HUES6 (cell line): ENCODE data around the gene MTCL1.

Experiments
- H3K27ac ChIP-seq: 2 replicates; pipeline ENCODE4 v1.7.0; 2013; ENCODE audit warnings: low read depth, mild to moderate bottlenecking, low read length, inconsistent platforms
- H3K27me3 ChIP-seq: 2 replicates; pipeline ENCODE4 v1.6.1; 2013; ENCODE audit warnings: low read length; ENCODE audit not compliant: control insufficient read depth, insufficient read depth
- H3K36me3 ChIP-seq: 2 replicates; pipeline ENCODE4 v1.6.1; 2013; ENCODE audit warnings: low read length; ENCODE audit not compliant: control insufficient read depth, insufficient read depth
- H3K4me1 ChIP-seq: 2 replicates; pipeline ENCODE4 v1.6.1; 2013; ENCODE audit warnings: low read length; ENCODE audit not compliant: control insufficient read depth, insufficient read depth
- H3K4me3 ChIP-seq: 2 replicates; pipeline ENCODE4 v1.5.1; 2013; ENCODE audit warnings: low read depth, low read length
- H3K9ac ChIP-seq: one replicate; pipeline ENCODE4 v1.6.1; 2013; ENCODE audit warnings: mild to moderate bottlenecking, low read length
- H3K9me3 ChIP-seq: 2 replicates; pipeline ENCODE4 v1.6.1; 2013; ENCODE audit warnings: low read depth, low read length; ENCODE audit not compliant: control insufficient read depth, insufficient read depth

Gene MTCL1

DNA sequence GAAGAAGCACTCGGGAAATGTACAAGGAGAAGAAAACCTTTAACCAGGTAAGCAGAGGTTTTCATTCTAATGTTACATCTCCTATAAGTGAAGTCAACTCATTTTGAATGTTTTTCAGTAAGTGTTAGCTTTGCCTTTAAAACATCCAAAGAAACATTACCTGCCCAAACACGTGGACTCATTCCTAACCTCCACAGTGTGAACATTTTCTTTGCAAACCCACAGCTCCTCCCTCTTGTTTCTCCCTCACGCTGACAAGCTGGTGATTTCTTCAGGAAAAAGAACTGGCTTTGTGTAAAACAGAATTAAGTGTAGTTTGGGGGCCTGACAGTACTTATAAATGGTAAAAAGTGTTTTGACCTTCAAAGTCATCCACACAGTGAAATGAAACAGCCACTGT lies 72.5 kb downstream of the MTCL1 start:
- peaks cover 34% of the 10 kb centered on the region for H3K4me1 ChIP-seq
- peak overlapping the region; percentile 9 for H3K9ac ChIP-seq

DNA sequence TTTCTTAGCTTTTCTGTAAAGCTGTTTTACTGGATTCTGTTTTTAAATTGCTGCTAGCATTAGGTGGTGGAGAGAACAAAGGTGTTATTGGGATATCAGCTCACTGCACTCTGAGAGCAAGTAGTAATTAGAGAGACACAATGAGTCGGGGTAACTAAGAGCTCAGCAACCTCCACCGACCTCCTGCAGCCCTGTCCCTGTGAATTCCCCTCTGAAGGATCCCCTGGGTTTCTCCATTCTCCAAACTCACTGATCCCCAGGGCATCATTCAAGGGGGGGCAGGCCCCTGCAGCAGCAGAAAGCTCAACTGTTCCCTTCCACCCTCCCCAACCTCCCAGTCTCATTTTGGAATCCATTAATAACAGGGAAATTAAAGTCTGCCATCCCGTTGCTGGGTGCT lies 73.0 kb downstream of the MTCL1 start:
- Histone ChIP-seq H3K4me3 (no peak overlapping the region), H3K36me3 (peaks cover 26% of the 10 kb centered on the region), H3K9ac (peak overlapping the region; percentile 9), H3K27me3 (no peaks in the 10 kb centered on the region), H3K9me3 (no peaks in the 10 kb centered on the region), H3K27ac (peak overlapping the region; percentile 31; the same call in 1 of the 2 replicates), H3K4me1 (peaks cover 34% of the 10 kb centered on the region)

More for the DNA sequence above, 72.5 kb downstream of the MTCL1 start:
- Histone ChIP-seq H3K27me3 (no peaks in the 10 kb centered on the region), H3K4me3 (no peak overlapping the region), H3K36me3 (peaks cover 22% of the 10 kb centered on the region), H3K27ac (peak overlapping the region; percentile 31; the same call in 1 of the 2 replicates), H3K9me3 (no peaks in the 10 kb centered on the region)

DNA sequence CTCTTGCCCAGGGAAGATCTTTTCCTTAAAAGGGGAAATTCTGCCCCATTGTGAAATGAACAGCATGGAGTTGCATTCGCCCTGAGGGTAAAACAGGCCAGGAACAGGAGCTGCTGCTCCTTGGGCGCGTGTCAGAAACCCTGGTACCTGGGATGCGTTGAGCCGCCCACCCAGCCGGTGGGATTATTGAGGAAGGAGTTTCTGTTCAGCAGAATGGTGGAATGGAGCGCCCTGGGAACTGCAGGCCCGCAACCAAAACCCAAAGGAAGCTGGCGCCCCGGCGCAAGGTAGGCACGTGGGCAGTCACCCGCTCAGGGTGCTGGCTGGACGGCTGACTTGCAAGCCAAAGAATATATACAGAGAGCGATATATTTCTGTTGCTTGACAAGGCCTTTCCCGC lies 73.5 kb downstream of the MTCL1 start:
- H3K27ac ChIP-seq: peak overlapping the region; percentile 31; the same call in 1 of the 2 replicates
- H3K4me3 ChIP-seq: no peak overlapping the region
- no peaks in the 10 kb centered on the region for H3K9me3 ChIP-seq
- no peak overlapping the region for H3K9ac ChIP-seq
- H3K4me1 ChIP-seq: peaks cover 33% of the 10 kb centered on the region
- peaks cover 31% of the 10 kb centered on the region for H3K36me3 ChIP-seq
- H3K27me3 ChIP-seq: no peaks in the 10 kb centered on the region

DNA sequence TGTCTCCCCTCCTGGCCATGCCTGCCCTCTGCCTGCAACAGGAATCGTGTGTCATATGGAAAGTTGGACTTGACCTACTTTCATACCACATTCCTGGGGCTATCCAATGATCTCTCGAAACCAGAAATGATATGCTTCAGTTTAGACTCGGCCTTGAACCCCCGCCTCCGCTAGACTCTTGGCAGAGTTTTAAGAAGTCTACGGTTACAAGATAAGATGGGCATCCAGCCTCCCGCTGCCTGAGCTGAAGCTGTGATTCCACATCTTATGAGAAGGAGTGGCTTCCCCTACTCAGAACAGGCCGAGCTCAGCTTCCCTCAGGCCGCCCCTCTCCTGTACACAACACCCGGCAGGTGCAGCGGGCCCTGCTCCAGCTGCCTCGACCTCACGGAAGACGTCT lies 73.9 kb downstream of the MTCL1 start:
- peaks cover 35% of the 10 kb centered on the region for H3K36me3 ChIP-seq
- no peaks in the 10 kb centered on the region for H3K27me3 ChIP-seq
- H3K9me3 ChIP-seq: no peaks in the 10 kb centered on the region
- no peak overlapping the region for H3K4me3 ChIP-seq
- peaks cover 30% of the 10 kb centered on the region for H3K4me1 ChIP-seq
- H3K27ac ChIP-seq: no peak overlapping the region
- no peak overlapping the region for H3K9ac ChIP-seq

DNA sequence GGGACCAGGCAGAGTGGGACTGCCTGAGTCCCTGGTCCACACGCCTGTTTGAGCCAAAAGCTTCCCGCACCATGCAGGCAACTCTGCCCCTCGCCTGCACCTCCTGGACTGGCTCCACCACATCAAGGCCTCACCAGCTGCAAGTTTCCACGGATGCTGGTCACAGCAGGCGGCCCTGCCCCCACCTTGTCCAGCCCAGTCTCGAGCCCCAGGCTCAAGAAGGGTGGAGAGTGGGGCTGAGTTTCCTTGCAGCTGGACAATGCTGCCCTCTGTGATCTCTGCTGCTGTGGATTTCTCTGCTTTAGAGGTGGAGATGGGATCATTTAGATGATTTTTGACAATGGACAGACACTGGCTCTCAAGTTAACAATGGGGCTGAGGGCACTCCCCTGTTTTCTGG lies 74.9 kb downstream of the MTCL1 start:
- no peak overlapping the region for H3K27ac ChIP-seq

DNA sequence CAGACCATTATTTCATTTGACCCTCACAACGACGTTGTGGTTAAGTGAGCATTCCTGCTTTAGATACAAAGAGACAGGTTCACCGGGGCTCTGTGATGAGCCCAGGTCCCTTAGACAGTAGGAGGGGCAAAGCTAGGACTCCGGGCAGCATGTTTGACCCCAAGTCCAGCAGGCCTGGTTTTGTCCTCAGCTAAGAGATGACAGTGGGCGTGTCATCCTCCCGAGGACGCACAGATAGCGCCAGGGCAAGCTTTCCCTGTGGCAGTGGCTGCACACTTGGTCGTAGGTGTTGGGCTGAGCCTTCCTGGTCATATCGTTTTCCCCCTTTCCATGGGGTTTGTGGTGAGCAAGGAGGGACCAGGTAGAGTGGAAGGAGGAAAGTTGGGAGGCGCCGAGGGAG lies 76.3 kb downstream of the MTCL1 start:
- Histone ChIP-seq H3K9me3 (no peaks in the 10 kb centered on the region), H3K9ac (no peak overlapping the region), H3K27me3 (no peaks in the 10 kb centered on the region), H3K27ac (no peak overlapping the region), H3K36me3 (peaks cover 55% of the 10 kb centered on the region), H3K4me3 (no peak overlapping the region), H3K4me1 (peaks cover 16% of the 10 kb centered on the region)

More for the DNA sequence above, 74.9 kb downstream of the MTCL1 start:
- peaks cover 23% of the 10 kb centered on the region for H3K4me1 ChIP-seq
- no peaks in the 10 kb centered on the region for H3K9me3 ChIP-seq
- H3K9ac ChIP-seq: no peak overlapping the region
- H3K4me3 ChIP-seq: no peak overlapping the region
- peaks cover 45% of the 10 kb centered on the region for H3K36me3 ChIP-seq
- H3K27me3 ChIP-seq: no peaks in the 10 kb centered on the region

DNA sequence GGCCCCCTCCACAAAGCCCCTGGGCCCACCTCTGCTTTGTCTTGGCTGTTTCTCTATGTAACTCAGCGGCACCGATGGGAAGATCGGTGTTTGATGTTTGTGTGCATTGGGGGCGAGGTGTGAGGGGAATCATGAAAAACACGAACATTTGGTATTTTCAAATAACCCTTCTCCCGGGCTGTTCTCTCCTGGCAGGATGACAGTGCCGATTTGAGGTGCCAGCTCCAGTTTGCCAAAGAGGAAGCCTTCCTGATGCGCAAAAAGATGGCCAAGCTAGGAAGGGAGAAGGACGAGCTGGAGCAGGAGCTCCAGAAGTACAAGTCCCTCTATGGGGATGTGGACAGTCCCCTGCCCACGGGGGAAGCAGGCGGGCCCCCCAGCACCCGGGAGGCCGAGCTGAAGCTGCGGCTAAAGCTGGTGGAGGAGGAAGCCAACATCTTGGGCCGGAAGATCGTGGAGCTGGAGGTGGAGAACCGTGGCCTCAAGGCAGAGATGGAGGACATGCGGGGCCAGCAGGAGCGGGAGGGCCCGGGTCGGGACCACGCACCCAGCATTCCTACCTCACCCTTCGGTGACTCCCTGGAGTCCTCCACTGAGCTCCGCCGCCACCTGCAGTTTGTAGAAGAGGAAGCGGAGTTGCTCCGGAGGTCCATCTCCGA lies 78.1 kb downstream of the MTCL1 start:
- Histone ChIP-seq H3K27me3 (no peaks in the 10 kb centered on the region), H3K4me3 (no peak overlapping the region), H3K9me3 (no peaks in the 10 kb centered on the region), H3K36me3 (peaks cover 72% of the 10 kb centered on the region), H3K9ac (no peak overlapping the region), H3K4me1 (peaks cover 10% of the 10 kb centered on the region), H3K27ac (no peak overlapping the region)

DNA sequence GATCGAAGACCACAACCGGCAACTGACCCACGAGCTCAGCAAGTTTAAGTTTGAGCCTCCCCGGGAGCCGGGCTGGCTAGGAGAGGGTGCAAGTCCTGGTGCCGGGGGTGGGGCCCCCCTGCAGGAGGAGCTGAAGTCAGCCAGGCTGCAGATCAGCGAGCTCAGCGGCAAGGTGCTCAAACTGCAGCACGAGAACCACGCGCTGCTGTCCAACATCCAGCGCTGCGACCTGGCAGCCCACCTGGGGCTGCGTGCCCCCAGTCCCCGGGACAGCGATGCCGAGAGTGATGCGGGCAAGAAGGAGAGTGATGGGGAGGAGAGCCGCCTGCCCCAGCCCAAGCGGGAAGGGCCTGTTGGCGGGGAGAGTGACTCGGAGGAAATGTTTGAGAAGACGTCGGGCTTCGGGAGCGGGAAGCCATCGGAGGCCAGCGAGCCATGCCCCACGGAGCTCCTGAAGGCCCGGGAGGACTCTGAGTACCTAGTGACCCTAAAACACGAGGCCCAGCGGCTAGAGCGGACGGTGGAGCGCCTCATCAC lies 78.7 kb downstream of the MTCL1 start:
- Histone ChIP-seq H3K4me3 (no peak overlapping the region), H3K9ac (no peak overlapping the region), H3K4me1 (peaks cover 6% of the 10 kb centered on the region; the same call in 1 of the 2 replicates), H3K27me3 (no peaks in the 10 kb centered on the region), H3K9me3 (no peaks in the 10 kb centered on the region), H3K27ac (no peak overlapping the region), H3K36me3 (peaks cover 77% of the 10 kb centered on the region)

DNA sequence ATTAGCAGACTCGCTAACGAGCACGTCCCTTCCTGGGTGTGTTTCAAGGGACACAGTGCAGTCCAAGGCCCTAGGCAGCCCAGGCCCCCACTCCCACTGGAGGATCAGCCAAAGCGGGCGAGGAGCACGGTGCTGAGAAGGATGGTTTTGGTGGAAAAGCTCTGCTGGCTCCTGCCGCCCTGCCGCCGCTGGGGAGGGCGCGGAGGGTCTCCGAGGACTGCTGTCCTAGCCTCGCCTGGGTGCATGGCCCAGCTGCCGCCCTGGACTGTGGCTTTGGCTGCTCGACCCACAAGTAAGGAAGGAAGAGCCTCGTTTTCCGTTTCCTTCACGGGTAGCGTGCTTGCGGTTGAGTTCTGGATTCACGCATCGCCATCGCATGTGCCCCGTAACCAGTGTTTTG lies 79.9 kb downstream of the MTCL1 start:
- Histone ChIP-seq H3K36me3 (peaks cover 66% of the 10 kb centered on the region), H3K27me3 (no peaks in the 10 kb centered on the region), H3K4me1 (peaks cover 6% of the 10 kb centered on the region; the same call in 1 of the 2 replicates), H3K4me3 (no peak overlapping the region), H3K9ac (no peak overlapping the region), H3K9me3 (no peaks in the 10 kb centered on the region), H3K27ac (no peak overlapping the region)

DNA sequence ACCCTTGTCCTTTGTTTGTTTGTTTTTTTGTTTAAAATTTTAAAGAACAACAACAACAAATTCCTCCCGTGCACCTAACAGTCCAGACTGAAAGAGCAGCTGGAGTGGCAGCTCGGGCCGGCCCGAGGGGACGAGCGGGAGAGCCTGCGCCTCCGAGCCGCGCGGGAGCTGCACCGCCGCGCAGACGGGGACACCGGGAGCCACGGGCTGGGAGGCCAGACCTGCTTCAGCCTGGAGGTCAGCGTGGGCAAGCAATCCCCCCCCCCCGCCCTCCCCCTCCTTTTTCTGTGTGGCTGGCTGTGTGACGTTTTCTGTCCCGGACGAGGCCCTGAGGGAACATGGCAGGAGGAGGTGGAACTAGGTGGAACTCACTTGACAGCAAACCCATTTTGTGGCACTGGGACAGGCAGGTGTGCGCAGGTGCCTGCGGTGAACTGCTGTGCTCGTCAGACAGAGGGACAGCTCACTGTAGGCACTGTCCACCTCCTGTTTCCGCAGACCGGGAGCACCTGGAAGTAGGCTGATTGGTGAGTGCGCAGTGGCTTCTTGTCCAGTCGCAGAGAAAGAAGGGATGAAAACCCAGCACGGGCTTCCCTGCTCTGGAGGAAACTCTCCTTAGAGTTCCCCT lies 80.6 kb downstream of the MTCL1 start:
- no peak overlapping the region for H3K9ac ChIP-seq

More for the DNA sequence above, 80.6 kb downstream of the MTCL1 start:
- Histone ChIP-seq H3K27me3 (no peaks in the 10 kb centered on the region), H3K27ac (no peak overlapping the region), H3K4me1 (peaks cover 8% of the 10 kb centered on the region), H3K36me3 (peaks cover 63% of the 10 kb centered on the region), H3K4me3 (no peak overlapping the region), H3K9me3 (no peaks in the 10 kb centered on the region)
